HL-60 (cell line): ENCODE results near the gene FILIP1L.
A peak's percentile ranks its signal among the peaks of the same experiment; 100 is the strongest.

Experiments
- DNase-seq, 2 experiments: peaks; one replicate each; pipeline ENCODE4 v3.0.0-alpha.2; 2010 to 2020; ENCODE audit warnings: low read depth in 1 of 2, low spot score in 1 of 2
- H3K27ac ChIP-seq: fragments of 250-450 bp; sonication (Bioruptor Pico); replicated peaks from 2 replicates; pipeline ENCODE4 v1.5.1; 2020; ENCODE audit warnings: mild to moderate bottlenecking, moderate library complexity
- H3K27me3 ChIP-seq: fragments of 250-450 bp; sonication (Bioruptor Pico); 2 replicates; pipeline ENCODE4 v1.5.1; 2021; ENCODE audit warnings: mild to moderate bottlenecking, moderate library complexity; ENCODE audit not compliant: insufficient read depth, poor library complexity, severe bottlenecking
- H3K4me3 ChIP-seq: replicated peaks from 2 replicates; pipeline ENCODE4 v1.5.1; 2011; ENCODE audit warnings: mild to moderate bottlenecking, control low read depth, low read length; ENCODE audit not compliant: insufficient read depth
- CTCF ChIP-seq: IDR thresholded peaks from one replicate; pipeline ENCODE4 v1.5.1; 2011; ENCODE audit warnings: low read length, control low read depth, inconsistent platforms; ENCODE audit not compliant: insufficient read depth
- GABPA ChIP-seq: IDR thresholded peaks from 2 replicates; pipeline ENCODE4 v1.6.1; 2012; ENCODE audit warnings: low read depth
- POLR2AphosphoS5 ChIP-seq: IDR thresholded peaks from 2 replicates; pipeline ENCODE4 v1.6.1; 2012; ENCODE audit warnings: low read depth
- REST ChIP-seq: IDR thresholded peaks from 2 replicates; pipeline ENCODE4 v1.6.1; 2012; ENCODE audit warnings: low read depth; ENCODE audit not compliant: insufficient replicate concordance
- SPI1 ChIP-seq: IDR thresholded peaks from 2 replicates; pipeline ENCODE4 v1.6.1; 2012; ENCODE audit warnings: low read depth, mild to moderate bottlenecking, borderline replicate concordance

The FILIP1L gene

GRCh38 chr3:99881121-99881524 lies 233.2 kb downstream of the FILIP1L start:
- Histone ChIP-seq H3K4me3 (no peak overlapping the region), H3K27me3 (no peaks in the 10 kb centered on the region), H3K27ac (no peak overlapping the region)
- no peak for TF ChIP-seq CTCF
- no peak for TF ChIP-seq REST
- TF ChIP-seq GABPA, result no peak
- TF ChIP-seq SPI1, result no peak
- no peak for TF ChIP-seq POLR2AphosphoS5
- no peak for DNase-seq

GRCh38 chr3:99879275-99879674 lies 235.0 kb downstream of the FILIP1L start:
- H3K4me3 ChIP-seq, result no peak overlapping the region
- DNase-seq, result no peak
- TF ChIP-seq GABPA (no peak), CTCF (no peak), SPI1 (peak; percentile 53), REST (no peak), POLR2AphosphoS5 (no peak)
- H3K27ac ChIP-seq, result no peak overlapping the region
- no peaks in the 10 kb centered on the region for H3K27me3 ChIP-seq

- Histone ChIP-seq H3K27ac (no peak overlapping the region), H3K4me3 (no peak overlapping the region), H3K27me3 (no peaks in the 10 kb centered on the region)
- no peak for DNase-seq
- TF ChIP-seq GABPA (no peak), POLR2AphosphoS5 (no peak)
Observed at GRCh38 chr3:99878005-99878404, 236.3 kb downstream of the FILIP1L start.

GRCh38 chr3:99877031-99877579 lies 237.2 kb downstream of the FILIP1L start:
- Histone ChIP-seq H3K27me3 (no peaks in the 10 kb centered on the region), H3K27ac (peak overlapping the region; percentile 78; the same call in 1 of the 2 replicates), H3K4me3 (no peak overlapping the region)
- TF ChIP-seq SPI1, result no peak
- no peak for TF ChIP-seq CTCF
- TF ChIP-seq POLR2AphosphoS5, result no peak
- TF ChIP-seq GABPA, result no peak
- no peak for TF ChIP-seq REST
- no peak for DNase-seq
